T-helper 22 cell (primary cell): Measurements from ENCODE around the gene SBK2.

Source experiments
- DNase-seq: peaks from one replicate; pipeline ENCODE4 v3.0.0-alpha.2; 2020; ENCODE audit warnings: low read depth

The SBK2 gene

GRCh38 chr19:55486043-55486970, 50.6 kb downstream of the SBK2 start:
- DNase-seq = no peak

GRCh38 chr19:55485439-55486011, 51.4 kb downstream of the SBK2 start:
- no peak for DNase-seq

GRCh38 chr19:55484593-55485438, 52.1 kb downstream of the SBK2 start, which contains the start of gene NAT14:
Gene NAT14 (plus strand): TSS chr19:55485188. CDS start chr19:55485709, 521 bp downstream.
- DNase-seq = peak; percentile 42

- DNase-seq = no peak
Measured at GRCh38 chr19:55483706-55484592, 53.0 kb downstream of the SBK2 start.

- DNase-seq = no peak
Measured at GRCh38 chr19:55482967-55483705, 53.8 kb downstream of the SBK2 start.

- no peak for DNase-seq
Measured at GRCh38 chr19:55482156-55482961, 54.6 kb downstream of the SBK2 start.

GRCh38 chr19:55481794-55482155, 55.2 kb downstream of the SBK2 start:
- no peak for DNase-seq

- no peak for DNase-seq
Measured at GRCh38 chr19:55481148-55481793, 55.7 kb downstream of the SBK2 start.

GRCh38 chr19:55479451-55480230, 57.3 kb downstream of the SBK2 start:
- no peak for DNase-seq

- no peak for DNase-seq
Measured at GRCh38 chr19:55479045-55479444, 57.9 kb downstream of the SBK2 start.
